H9 (cell line): ENCODE data around the gene NCOA6. TPM values are rescaled to one million over a fixed set of nuclear protein-coding genes. Genes with fewer than 3 reads are reported as not detected.
"Not testable (repeated sequence)": the region's sequence is repeated elsewhere in the genome, so short reads cannot be mapped to it uniquely, and the experiment has no call there.

ENCODE experiments used
- DNase-seq: peaks from one replicate; pipeline ENCODE4 v3.0.0-alpha.2; 2017
- H2AFZ ChIP-seq: one replicate; pipeline ENCODE4 v1.6.1; 2013; ENCODE audit warnings: mild to moderate bottlenecking, low read length, control low read depth, moderate library complexity
- H2AK5ac ChIP-seq: 2 replicates; pipeline ENCODE4 v1.6.1; 2013; ENCODE audit warnings: low read length, control low read depth, mixed read lengths; ENCODE audit not compliant: insufficient read length
- H2BK120ac ChIP-seq: one replicate; pipeline ENCODE4 v1.6.1; 2013; ENCODE audit warnings: low read depth, mild to moderate bottlenecking, low read length, control low read depth, inconsistent platforms; ENCODE audit not compliant: poor library complexity, severe bottlenecking
- H2BK12ac ChIP-seq: 2 replicates; pipeline ENCODE4 v1.6.1; 2013; ENCODE audit warnings: low read length, control low read depth, mixed read lengths, low read depth; ENCODE audit not compliant: insufficient read length
- H2BK15ac ChIP-seq: 2 replicates; pipeline ENCODE4 v1.6.1; 2013; ENCODE audit warnings: low read depth, low read length, control low read depth
- H2BK20ac ChIP-seq: one replicate; pipeline ENCODE4 v1.6.1; 2013; ENCODE audit warnings: low read depth, mild to moderate bottlenecking, low read length, control low read depth, inconsistent platforms; ENCODE audit not compliant: poor library complexity, severe bottlenecking
- H2BK5ac ChIP-seq: 2 replicates; pipeline ENCODE4 v1.6.1; 2013; ENCODE audit warnings: low read length, control low read depth, mixed read lengths; ENCODE audit not compliant: insufficient read length
- H3K14ac ChIP-seq: 2 replicates; pipeline ENCODE4 v1.6.1; 2013; ENCODE audit warnings: low read length, control low read depth; ENCODE audit not compliant: insufficient read depth
- H3K18ac ChIP-seq: 2 replicates; pipeline ENCODE4 v1.6.1; 2013; ENCODE audit warnings: low read depth, mild to moderate bottlenecking, mixed read lengths, low read length, control low read depth; ENCODE audit not compliant: insufficient read length
- H3K23ac ChIP-seq: 2 replicates; pipeline ENCODE4 v1.6.1; 2013; ENCODE audit warnings: low read length, control low read depth, mixed read lengths, low read depth; ENCODE audit not compliant: insufficient read length
- H3K23me2 ChIP-seq: 2 replicates; pipeline ENCODE4 v1.6.1; 2013; ENCODE audit warnings: low read depth, mild to moderate bottlenecking, mixed read lengths, low read length, control low read depth; ENCODE audit not compliant: insufficient read length, poor library complexity, severe bottlenecking
- H3K27ac ChIP-seq: 2 replicates; pipeline ENCODE4 v1.5.1; 2013; ENCODE audit warnings: low read length, control low read depth, mixed read lengths, low read depth; ENCODE audit not compliant: insufficient read length
- H3K27me3 ChIP-seq: 2 replicates; pipeline ENCODE4 v1.6.1; 2013; ENCODE audit warnings: low read length, control low read depth, inconsistent platforms; ENCODE audit not compliant: insufficient read depth
- H3K4ac ChIP-seq: 2 replicates; pipeline ENCODE4 v1.6.1; 2013; ENCODE audit warnings: low read depth, mild to moderate bottlenecking, control low read depth, inconsistent platforms, low read length, moderate library complexity
- H3K4me1 ChIP-seq: 2 replicates; pipeline ENCODE4 v1.6.1; 2013; ENCODE audit warnings: low read length, control low read depth, inconsistent platforms; ENCODE audit not compliant: insufficient read depth
- H3K4me2 ChIP-seq: 2 replicates; pipeline ENCODE4 v1.6.1; 2013; ENCODE audit warnings: low read length, control low read depth, mixed read lengths; ENCODE audit not compliant: insufficient read length, insufficient read depth
- H3K56ac ChIP-seq: 2 replicates; pipeline ENCODE4 v1.6.1; 2013; ENCODE audit warnings: low read depth, mild to moderate bottlenecking, mixed read lengths, low read length, control low read depth; ENCODE audit not compliant: insufficient read length
- H3K79me1 ChIP-seq: 2 replicates; pipeline ENCODE4 v1.6.1; 2013; ENCODE audit warnings: low read depth, mild to moderate bottlenecking, moderate library complexity, low read length, control low read depth, inconsistent platforms; ENCODE audit not compliant: insufficient read depth, poor library complexity, severe bottlenecking
- H3K79me2 ChIP-seq: 2 replicates; pipeline ENCODE4 v1.6.1; 2013; ENCODE audit warnings: low read length, control low read depth, inconsistent platforms; ENCODE audit not compliant: insufficient read depth
- H3K9ac ChIP-seq: 2 replicates; pipeline ENCODE4 v1.6.1; 2013; ENCODE audit warnings: low read length, control low read depth, mixed read lengths; ENCODE audit not compliant: insufficient read length; ENCODE audit errors: extremely low read depth
- H3K9me3 ChIP-seq: one replicate; pipeline ENCODE4 v1.6.1; 2013; ENCODE audit warnings: low read depth, low read length, inconsistent platforms; ENCODE audit not compliant: control insufficient read depth
- H3T11ph ChIP-seq: one replicate; pipeline ENCODE4 v1.6.1; 2013; ENCODE audit warnings: mild to moderate bottlenecking, low read length, control low read depth, inconsistent platforms
- H4K20me1 ChIP-seq: one replicate; pipeline ENCODE4 v1.6.1; 2013; ENCODE audit not compliant: control insufficient read depth, insufficient read length, insufficient read depth
- H4K5ac ChIP-seq: 2 replicates; pipeline ENCODE4 v1.6.1; 2013; ENCODE audit warnings: low read depth, mild to moderate bottlenecking, mixed read lengths, low read length, control low read depth; ENCODE audit not compliant: insufficient read length
- H4K8ac ChIP-seq: replicated peaks from 2 replicates; pipeline ENCODE4 v1.6.1; 2013; ENCODE audit warnings: low read length, control low read depth, mixed read lengths, low read depth; ENCODE audit not compliant: insufficient read length
- H4K91ac ChIP-seq: 2 replicates; pipeline ENCODE4 v1.6.1; 2013; ENCODE audit warnings: low read depth, mild to moderate bottlenecking, moderate library complexity, mixed read lengths, low read length, control low read depth; ENCODE audit not compliant: insufficient read length
- H3K27ac Mint-ChIP-seq, 3 experiments: 2 replicates in 2 of 3; 3 replicates in 1 of 3; pipeline ENCODE4 v1.8.0; 2020 to 2021; ENCODE audit warnings: mixed read lengths in 3 of 3, mild to moderate bottlenecking in 1 of 3, moderate library complexity in 1 of 3
- H3K27me3 Mint-ChIP-seq: 2 replicates; pipeline ENCODE4 v1.8.0; 2021; ENCODE audit warnings: low read depth, mild to moderate bottlenecking, moderate library complexity, mixed read lengths
- H3K36me3 Mint-ChIP-seq, 3 experiments: 2 replicates in 2 of 3; 3 replicates in 1 of 3; pipeline ENCODE4 v1.8.0; 2020 to 2021; ENCODE audit warnings: low read depth in 3 of 3, mixed read lengths in 3 of 3; ENCODE audit not compliant: insufficient read depth in 1 of 3
- H3K4me1 Mint-ChIP-seq, 2 experiments: 2 replicates each; pipeline ENCODE4 v1.8.0; 2020; ENCODE audit warnings: mixed read lengths in 2 of 2
- H3K4me3 Mint-ChIP-seq, 2 experiments: 2 replicates in 1 of 2; 3 replicates in 1 of 2; pipeline ENCODE4 v1.8.0; 2020 to 2021; ENCODE audit warnings: mild to moderate bottlenecking in 2 of 2, mixed read lengths in 2 of 2, moderate library complexity in 1 of 2
- H3K9me3 Mint-ChIP-seq, 2 experiments: 2 replicates in 1 of 2; 3 replicates in 1 of 2; pipeline ENCODE4 v1.8.0; 2020; ENCODE audit warnings: mild to moderate bottlenecking in 2 of 2, mixed read lengths in 2 of 2, moderate library complexity in 1 of 2
- CTCF ChIP-seq: fragments of 200-600 bp; sonication (generic); conservative IDR thresholded peaks from 3 replicates; pipeline ENCODE4 v1.8.0; 2021; ENCODE audit warnings: antibody characterized with exemption, mild to moderate bottlenecking
- WGBS: extraction: QIAGEN DNeasy Blood & Tissue Kit; methylation state at CpG from one replicate; pipeline ENCODE4 v1.1.7; 2013; ENCODE audit warnings: missing lambda C conversion rate, low lambda C conversion rate, mixed read lengths; ENCODE audit not compliant: insufficient read length; ENCODE audit errors: extremely low coverage; 5-methylcytosine and 5-hydroxymethylcytosine counted together
- total RNA-seq: library from RNA; stranded (reverse); gene quantifications from 2 replicates; pipeline ENCODE4 v1.2.1, GENCODE V29; 2021

The NCOA6 gene
- total RNA-seq, 1 experiment from 2014 or later = 23.9 TPM

GRCh38 chr20:34724172-34724571 is 101.3 kb downstream of the NCOA6 start:
- Histone ChIP-seq H3K23me2 (no peaks in the 10 kb centered on the region), H3K9ac (no peak overlapping the region), H3K4ac (no peak overlapping the region), H3K23ac (no peak overlapping the region), H3K4me1 (no peaks in the 10 kb centered on the region), H3K79me1 (no peaks in the 10 kb centered on the region), H2BK120ac (no peak overlapping the region), H4K20me1 (no peaks in the 10 kb centered on the region), H4K8ac (no peak overlapping the region), H3K27me3 (no peaks in the 10 kb centered on the region), H3K79me2 (no peaks in the 10 kb centered on the region), H2AK5ac (no peak overlapping the region), H4K5ac (no peak overlapping the region), H3K4me2 (no peak overlapping the region), H2BK15ac (no peak overlapping the region), H2AFZ (no peak overlapping the region), H3K18ac (no peak overlapping the region), H3K27ac (no peak overlapping the region), H2BK20ac (no peak overlapping the region), H2BK12ac (no peak overlapping the region), H3T11ph (no peak overlapping the region), H4K91ac (no peak overlapping the region), H3K14ac (no peak overlapping the region), H3K56ac (no peak overlapping the region), H3K9me3 (no peaks in the 10 kb centered on the region), H2BK5ac (no peak overlapping the region)
- H3K4me3 Mint-ChIP-seq = no peak overlapping the region
- no peaks in the 10 kb centered on the region for H3K4me1 Mint-ChIP-seq
- H3K9me3 Mint-ChIP-seq = no peaks in the 10 kb centered on the region
- TF ChIP-seq CTCF = no peak
- H3K27me3 Mint-ChIP-seq = no peaks in the 10 kb centered on the region
- no peak for DNase-seq
- peaks cover 0 to 27% (median 13%) of the 10 kb centered on the region in 3 experiments; a peak in 4 of 7 replicates for H3K36me3 Mint-ChIP-seq
- no CpG with 5 or more reads among the region's 3 CpGs for WGBS
- no peak overlapping the region for H3K27ac Mint-ChIP-seq

GRCh38 chr20:34722560-34722959 is 102.9 kb downstream of the NCOA6 start:
- not testable (repeated sequence) for H3K79me2 ChIP-seq, H3K79me1 ChIP-seq, H2BK12ac ChIP-seq, H3K9me3 Mint-ChIP-seq, H2AK5ac ChIP-seq, H3K4me1 Mint-ChIP-seq, H3K9me3 ChIP-seq, H3K23me2 ChIP-seq, H3T11ph ChIP-seq, H4K20me1 ChIP-seq, H2BK20ac ChIP-seq, H3K4me3 Mint-ChIP-seq, H2BK15ac ChIP-seq, H3K56ac ChIP-seq, H2AFZ ChIP-seq, H2BK120ac ChIP-seq, H3K4me2 ChIP-seq, H4K8ac ChIP-seq, H3K4me1 ChIP-seq, H3K27ac ChIP-seq, H3K4ac ChIP-seq, H3K23ac ChIP-seq, H4K91ac ChIP-seq, H3K27me3 Mint-ChIP-seq, H3K18ac ChIP-seq, H2BK5ac ChIP-seq, H3K14ac ChIP-seq, H3K9ac ChIP-seq, H3K27ac Mint-ChIP-seq, DNase-seq, H4K5ac ChIP-seq, H3K27me3 ChIP-seq
- WGBS = no CpG with 5 or more reads among the region's 3 CpGs
- H3K36me3 Mint-ChIP-seq = peaks cover 0 to 25% (median 13%) of the 10 kb centered on the region in 3 experiments; a peak in 4 of 7 replicates
